ENCODE measurements around the gene ANKIB1.
"Not testable (repeated sequence)": the region's sequence is repeated elsewhere in the genome, so short reads cannot be mapped to it uniquely, and the experiment has no call there.

The ANKIB1 gene

GRCh38 chr7:92325173-92325572, 79.4 kb downstream of the ANKIB1 start:
- DNase-seq (ENCODE audit: low read depth, low spot score): no peak
- H3K27ac ChIP-seq: no peak overlapping the region

- H3K27ac ChIP-seq: no peak overlapping the region
- DNase-seq (ENCODE audit: low read depth, low spot score): no peak
Measured at GRCh38 chr7:92325858-92326257, 80.1 kb downstream of the ANKIB1 start.

GRCh38 chr7:92330835-92331438, 85.2 kb downstream of the ANKIB1 start:
- H3K27ac ChIP-seq: no peak overlapping the region
- no peak for DNase-seq (ENCODE audit: low read depth, low spot score)

- H3K27ac ChIP-seq: no peak overlapping the region
- no peak for DNase-seq (ENCODE audit: low read depth, low spot score)
Measured at GRCh38 chr7:92331508-92331907, 85.7 kb downstream of the ANKIB1 start.

- H3K27ac ChIP-seq: no peak overlapping the region
- DNase-seq (ENCODE audit: low read depth, low spot score): no peak
Measured at GRCh38 chr7:92332782-92333181, 87.0 kb downstream of the ANKIB1 start.

GRCh38 chr7:92333866-92334265, 88.1 kb downstream of the ANKIB1 start:
- H3K27ac ChIP-seq: no peak overlapping the region
- no peak for DNase-seq (ENCODE audit: low read depth, low spot score)

GRCh38 chr7:92335574-92335973, 89.8 kb downstream of the ANKIB1 start:
- no peak overlapping the region for H3K27ac ChIP-seq
- DNase-seq (ENCODE audit: low read depth, low spot score): no peak

GRCh38 chr7:92336662-92337340, 91.0 kb downstream of the ANKIB1 start:
- no peak for DNase-seq (ENCODE audit: low read depth, low spot score)
- no peak overlapping the region for H3K27ac ChIP-seq

GRCh38 chr7:92340016-92340415, 94.2 kb downstream of the ANKIB1 start:
- DNase-seq (ENCODE audit: low read depth, low spot score): no peak
- H3K27ac ChIP-seq: no peak overlapping the region

- H3K27ac ChIP-seq: no peak overlapping the region
- DNase-seq (ENCODE audit: low read depth, low spot score): no peak
Measured at GRCh38 chr7:92343714-92344113, 97.9 kb downstream of the ANKIB1 start.

- no peak for DNase-seq (ENCODE audit: low read depth, low spot score)
- no peak overlapping the region for H3K27ac ChIP-seq
Measured at GRCh38 chr7:92352009-92352408, 106.2 kb downstream of the ANKIB1 start.

- H3K27ac ChIP-seq: no peak overlapping the region
- DNase-seq (ENCODE audit: low read depth, low spot score): no peak
Measured at GRCh38 chr7:92354214-92354613, 108.4 kb downstream of the ANKIB1 start.

- no peak for DNase-seq (ENCODE audit: low read depth, low spot score)
- no peak overlapping the region for H3K27ac ChIP-seq
Measured at GRCh38 chr7:92356406-92356805, 110.6 kb downstream of the ANKIB1 start.

- DNase-seq (ENCODE audit: low read depth, low spot score): no peak
- H3K27ac ChIP-seq: no peak overlapping the region
Measured at GRCh38 chr7:92357260-92357659, 111.5 kb downstream of the ANKIB1 start.

- H3K27ac ChIP-seq; DNase-seq (ENCODE audit: low read depth, low spot score): not testable (repeated sequence)
Measured at GRCh38 chr7:92359179-92359578, 113.4 kb downstream of the ANKIB1 start.

- DNase-seq (ENCODE audit: low read depth, low spot score): no peak
- H3K27ac ChIP-seq: no peak overlapping the region
Measured at GRCh38 chr7:92359801-92360200, 114.0 kb downstream of the ANKIB1 start.

GRCh38 chr7:92360387-92360786, 114.6 kb downstream of the ANKIB1 start:
- no peak overlapping the region for H3K27ac ChIP-seq
- DNase-seq (ENCODE audit: low read depth, low spot score): no peak

GRCh38 chr7:92362131-92362530, 116.4 kb downstream of the ANKIB1 start:
- no peak overlapping the region for H3K27ac ChIP-seq
- no peak for DNase-seq (ENCODE audit: low read depth, low spot score)

- DNase-seq (ENCODE audit: low read depth, low spot score): no peak
- no peak overlapping the region for H3K27ac ChIP-seq
Measured at GRCh38 chr7:92366730-92367129, 121.0 kb downstream of the ANKIB1 start.

- H3K27ac ChIP-seq: no peak overlapping the region
- no peak for DNase-seq (ENCODE audit: low read depth, low spot score)
Measured at GRCh38 chr7:92368741-92369140, 123.0 kb downstream of the ANKIB1 start.

GRCh38 chr7:92375013-92375412, 129.2 kb downstream of the ANKIB1 start:
- no peak overlapping the region for H3K27ac ChIP-seq
- DNase-seq (ENCODE audit: low read depth, low spot score): no peak

- DNase-seq (ENCODE audit: low read depth, low spot score): no peak
- no peak overlapping the region for H3K27ac ChIP-seq
Measured at GRCh38 chr7:92391071-92391470, 145.3 kb downstream of the ANKIB1 start.
